Activated CD4-positive, alpha-beta T cell treated with anti-CD3 and anti-CD28 coated beads for 24 hours (primary cell): Measurements from ENCODE around the gene TXNIP.

Experiments used
- DNase-seq, 2 donors: peaks; one replicate each; pipeline ENCODE4 v3.0.0-alpha.2; 2020; ENCODE audit warnings: low read depth in 2 of 2

TXNIP gene

GRCh38 chr1:145963265-145964019 lies 32.9 kb downstream of the TXNIP start:
- DNase-seq, result no peak

DNA sequence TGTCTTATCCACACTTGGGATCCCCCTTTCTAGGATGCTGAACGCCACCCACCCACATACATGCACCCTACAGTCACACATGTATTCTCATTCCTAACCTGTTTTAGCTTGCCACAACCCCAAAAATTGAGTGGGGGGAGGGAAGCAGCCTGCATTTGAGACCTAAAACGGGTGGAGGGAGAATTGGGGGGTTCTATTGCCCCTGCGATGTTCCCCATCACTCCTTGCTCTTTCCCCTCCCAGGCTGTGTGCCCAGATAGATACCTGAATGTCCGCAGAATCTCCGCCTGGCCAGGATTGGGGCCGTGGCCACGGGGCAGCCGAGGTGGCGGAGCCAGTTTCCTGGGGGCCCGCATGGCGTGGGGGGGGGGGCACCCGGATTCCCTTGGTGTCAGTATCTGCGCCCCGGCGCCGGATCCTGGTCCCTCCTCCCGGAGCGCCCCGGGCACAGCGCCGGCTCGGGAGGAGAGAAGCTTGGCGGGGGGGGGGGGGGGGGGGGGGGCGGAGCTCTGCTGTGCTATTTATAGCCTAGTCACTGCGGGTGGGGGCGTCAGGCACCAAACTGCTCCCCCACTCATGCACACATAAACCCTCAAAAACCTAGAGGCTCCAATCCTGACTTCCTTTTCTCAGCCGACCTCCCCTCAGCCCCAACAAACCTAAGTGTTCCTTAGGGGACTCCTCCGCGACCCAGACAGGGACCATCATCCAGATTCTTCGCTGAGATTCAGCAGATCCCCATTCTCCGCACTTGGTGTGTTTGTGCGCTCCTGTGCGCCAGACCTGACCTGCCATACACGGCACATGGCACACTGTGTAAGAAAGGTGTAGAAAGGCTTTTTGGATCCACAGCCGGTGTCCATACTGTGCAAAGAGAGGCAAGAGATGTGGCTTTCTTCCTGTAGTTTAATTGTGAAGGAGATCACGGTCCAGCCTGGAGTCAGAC lies 33.9 kb downstream of the TXNIP start:
- no peak for DNase-seq

- DNase-seq, result peak in 1 of 2 donors; percentile 59
Observed at GRCh38 chr1:145961425-145962156, 34.8 kb downstream of the TXNIP start.

- no peak for DNase-seq
Observed at GRCh38 chr1:145961109-145961424, 35.3 kb downstream of the TXNIP start.

GRCh38 chr1:145960468-145961108 lies 35.8 kb downstream of the TXNIP start:
- DNase-seq, result no peak

GRCh38 chr1:145959957-145960467 lies 36.4 kb downstream of the TXNIP start:
- no peak for DNase-seq

GRCh38 chr1:145959333-145959732 lies 37.0 kb downstream of the TXNIP start:
- no peak for DNase-seq

DNA sequence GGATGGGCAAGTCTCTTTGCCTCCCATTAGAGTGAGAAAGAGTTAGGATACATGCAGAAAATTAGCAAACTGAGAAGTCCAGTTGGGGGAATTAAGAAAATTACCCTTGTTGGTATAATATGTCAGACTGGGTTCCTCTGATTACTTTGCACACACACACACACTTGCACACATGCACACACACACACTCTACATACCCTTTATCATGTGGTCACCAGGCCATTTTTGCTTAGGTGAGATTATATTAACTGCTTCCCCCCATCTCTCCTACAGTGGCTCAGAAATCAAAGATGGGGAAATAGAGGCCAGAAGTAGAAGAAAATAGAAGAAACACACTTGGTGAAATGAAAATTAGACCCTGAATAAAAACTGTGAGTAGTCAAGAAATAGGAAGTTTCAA lies 37.6 kb downstream of the TXNIP start:
- DNase-seq, result no peak

DNA sequence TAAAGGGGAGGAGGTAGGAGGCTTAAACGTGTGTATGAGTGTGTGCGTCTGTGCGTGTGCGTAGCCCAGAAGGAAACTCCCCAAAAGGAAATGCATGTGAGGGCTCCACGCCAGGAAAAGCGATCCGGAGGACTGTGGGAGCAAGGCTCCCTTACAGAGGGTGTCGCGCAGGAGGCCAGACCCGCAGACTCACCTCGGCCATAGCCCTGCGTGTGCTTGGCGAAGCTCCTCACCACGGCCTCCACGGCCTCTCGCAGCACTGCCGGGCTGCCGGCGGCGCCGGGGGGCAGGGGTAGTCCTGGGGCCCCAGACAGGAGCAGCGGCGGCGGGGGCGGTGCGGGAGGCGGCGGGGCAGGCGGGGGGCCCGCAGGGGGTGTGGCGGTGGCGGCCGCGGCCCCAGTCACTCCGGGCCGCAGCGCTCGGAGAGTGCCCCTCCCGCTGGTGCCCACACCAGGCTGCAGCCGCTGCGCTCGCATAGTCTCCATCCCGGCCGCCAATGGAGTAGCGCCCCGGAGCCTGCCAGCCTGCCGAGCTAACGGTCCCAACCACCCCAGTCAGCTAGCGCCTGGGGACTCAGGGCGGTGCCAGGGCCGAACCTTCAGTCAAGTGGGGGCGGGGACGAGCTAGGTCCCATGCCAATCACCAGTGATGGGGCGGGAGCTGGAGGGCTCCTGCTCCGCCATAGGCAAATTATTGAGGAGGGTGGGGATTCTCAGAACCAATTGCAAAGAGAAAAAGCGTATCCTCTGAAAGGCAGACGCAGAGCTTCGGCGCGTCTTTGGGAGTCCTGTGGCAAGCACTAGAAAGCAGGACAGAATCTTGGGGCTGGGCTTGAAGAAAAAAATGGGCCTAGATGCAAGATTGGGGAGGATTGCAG lies 38.7 kb downstream of the TXNIP start, which contains the start of gene LIX1L:
Gene LIX1L, minus strand, starts transcription at position 575 of the 877 bp plus-strand sequence. Its CDS starts 90 bp downstream, at position 485.
- peak; percentile 91 to 92 for DNase-seq

DNA sequence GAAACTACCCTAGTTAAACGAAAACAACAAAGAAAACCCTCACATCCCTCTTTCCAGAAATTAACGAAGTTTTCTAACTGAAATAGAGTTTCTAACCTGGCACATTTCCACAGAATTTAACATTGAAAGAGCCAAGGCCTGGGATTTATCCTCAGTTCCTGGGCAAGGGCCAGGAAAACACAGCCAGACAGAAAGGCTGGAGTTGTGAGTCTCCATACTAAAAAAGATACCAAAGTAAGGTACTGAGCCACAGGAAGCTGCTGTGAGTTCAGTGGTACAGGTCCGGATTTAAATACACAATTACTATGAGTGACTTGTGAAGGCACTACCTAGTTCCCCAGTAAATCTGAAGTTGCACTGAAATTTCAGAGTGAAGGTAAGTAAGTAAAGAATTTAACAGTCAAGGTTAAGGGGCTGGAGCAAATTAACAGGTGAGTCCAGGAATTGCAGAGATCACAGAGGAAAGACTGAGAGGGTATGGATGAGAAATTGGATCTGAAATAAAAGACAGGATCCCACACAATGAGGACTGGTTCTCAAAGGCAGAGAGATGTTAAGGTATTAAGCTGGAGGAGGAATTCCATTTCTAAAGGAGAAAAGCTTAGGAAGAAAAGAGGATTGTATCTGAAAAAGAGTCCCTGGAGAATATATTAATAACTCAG lies 39.5 kb downstream of the TXNIP start:
- no peak for DNase-seq

DNA sequence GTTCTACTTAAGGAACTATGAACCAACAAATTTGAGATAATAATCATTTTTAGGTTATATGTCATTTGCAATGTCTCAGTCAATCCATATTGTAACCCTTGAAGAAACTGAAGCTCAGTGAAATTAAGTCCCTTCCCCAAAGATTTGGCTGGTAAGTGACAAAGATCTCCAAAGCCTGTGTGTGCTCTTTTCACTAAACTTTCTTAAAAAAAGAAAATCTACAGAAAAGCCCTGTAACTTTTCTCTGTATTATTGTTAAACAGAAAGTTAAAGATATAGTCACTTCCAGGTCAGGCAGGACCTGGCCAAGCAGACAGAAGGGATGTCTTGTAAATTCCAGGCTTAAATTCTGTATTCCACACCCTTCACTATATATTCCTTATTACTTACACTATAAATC lies 40.0 kb downstream of the TXNIP start:
- no peak for DNase-seq

DNA sequence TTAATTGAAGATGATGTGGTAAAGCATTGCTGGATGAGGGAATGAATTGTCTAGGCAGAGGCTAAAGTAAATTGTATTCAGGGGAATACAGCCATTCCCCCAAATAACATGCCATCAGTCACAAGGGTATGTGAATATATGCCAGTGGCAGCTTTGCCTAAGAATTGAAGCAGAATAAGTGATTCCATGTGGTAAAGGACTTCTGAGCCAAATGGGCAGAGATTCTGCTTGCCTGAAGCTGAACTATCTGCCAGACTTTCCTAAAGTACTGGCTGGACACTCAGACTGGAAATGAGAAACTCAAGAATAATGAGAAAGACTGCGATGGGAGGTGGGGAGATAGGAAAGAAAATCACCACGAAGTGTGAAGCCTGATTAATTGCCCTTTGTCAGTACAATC lies 40.9 kb downstream of the TXNIP start:
- no peak for DNase-seq

- no peak for DNase-seq
Observed at GRCh38 chr1:145953861-145954260, 42.5 kb downstream of the TXNIP start.

GRCh38 chr1:145952903-145953302 lies 43.5 kb downstream of the TXNIP start:
- no peak for DNase-seq

DNA sequence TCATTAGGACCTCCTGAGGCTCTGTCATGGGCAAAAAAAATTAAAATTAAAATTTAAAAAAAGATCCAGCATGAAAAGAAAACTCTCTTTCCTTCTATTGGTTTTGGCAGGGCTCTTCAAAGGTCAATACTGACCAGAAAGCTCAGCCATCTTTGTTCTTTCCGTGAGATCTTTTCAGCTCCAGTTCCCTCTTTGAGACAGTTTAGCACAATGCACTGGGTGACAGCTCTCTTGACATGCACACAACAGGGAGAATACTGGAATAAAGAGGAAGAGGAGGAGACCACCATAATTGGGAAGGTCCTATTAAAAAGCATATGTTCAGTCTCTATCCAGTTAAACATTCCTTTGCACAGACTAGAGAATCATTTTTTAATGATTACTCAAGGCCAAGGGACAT lies 44.9 kb downstream of the TXNIP start:
- no peak for DNase-seq

- no peak for DNase-seq
Observed at GRCh38 chr1:145949219-145949618, 47.2 kb downstream of the TXNIP start.

DNA sequence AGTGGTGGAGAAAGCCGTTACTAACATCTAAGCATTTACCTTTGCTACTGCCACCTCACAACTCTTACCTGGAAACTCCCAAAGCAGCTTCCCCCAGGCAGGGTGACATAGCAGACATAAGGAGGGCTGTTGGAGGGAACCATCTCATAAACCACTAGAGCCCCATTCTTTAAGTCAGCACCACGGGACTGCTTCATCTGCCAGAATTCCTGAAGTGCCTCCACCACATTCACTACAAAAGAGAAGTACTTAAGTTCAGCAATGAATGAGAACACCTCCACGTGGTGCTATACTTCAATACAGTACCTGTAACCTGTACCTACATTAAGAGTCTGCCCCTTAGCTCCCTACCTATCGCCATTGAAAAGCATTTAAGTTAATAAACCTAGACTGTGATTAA lies 48.8 kb downstream of the TXNIP start:
- DNase-seq, result no peak

GRCh38 chr1:145946477-145946986 lies 49.8 kb downstream of the TXNIP start:
- no peak for DNase-seq

- no peak for DNase-seq
Observed at GRCh38 chr1:145944532-145944931, 51.8 kb downstream of the TXNIP start.

DNA sequence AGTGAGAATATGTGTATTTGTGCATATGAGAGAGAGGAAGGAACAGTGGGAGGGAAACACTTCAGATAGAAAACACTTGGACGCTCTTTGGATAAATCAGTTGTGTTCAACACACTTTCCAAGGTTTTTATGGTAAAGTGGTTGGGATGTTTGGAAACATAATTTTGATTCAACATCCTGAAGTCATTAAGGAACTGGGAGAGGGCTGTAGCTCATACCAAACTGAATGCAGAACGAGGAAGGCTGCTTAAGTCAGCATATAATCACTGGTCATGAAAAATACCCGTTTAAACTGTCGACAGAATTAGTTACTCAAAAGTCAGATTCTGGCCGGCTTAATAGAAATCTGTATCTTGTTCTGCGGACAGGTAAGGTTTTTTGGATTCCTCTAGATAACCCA lies 53.5 kb downstream of the TXNIP start:
- DNase-seq, result no peak
